SU-DHL-6 (cell line): ENCODE results near the gene OR5K4.

Source experiments
- CTCF ChIP-seq: fragments of 200-600 bp; sonication (generic); IDR thresholded peaks from one replicate; pipeline ENCODE4 v1.5.1; 2017; ENCODE audit warnings: antibody characterized with exemption, mild to moderate bottlenecking, low read length, moderate library complexity; ENCODE audit not compliant: insufficient read depth, poor library complexity, severe bottlenecking
- EZH2phosphoT487 ChIP-seq: fragments of 200-600 bp; sonication (generic), shearing (Covaris generic); conservative IDR thresholded peaks from 2 replicates; pipeline ENCODE4 v1.6.1; 2018; ENCODE audit warnings: mild to moderate bottlenecking, antibody characterized with exemption, low read length, moderate library complexity, mixed read lengths

- TF ChIP-seq CTCF: no peak
- TF ChIP-seq EZH2phosphoT487: no peak
Observed at GRCh38 chr3:98367464-98368246, 14.0 kb downstream of the OR5K4 start.
